ENCODE results near the gene SUCLG1.
A peak's percentile ranks its signal among the peaks of the same experiment; 100 is the strongest.

Gene SUCLG1

GRCh38 chr2:84461310-84461709 lies 2.2 kb upstream of the SUCLG1 start:
- DNase-seq (ENCODE audit: low read depth): no peak

- no peak for DNase-seq (ENCODE audit: low read depth)
These were observed 1.6 kb upstream of the SUCLG1 start for GRCh38 chr2:84460670-84461069.

- no peak for DNase-seq (ENCODE audit: low read depth)
These were observed 907 bp upstream of the SUCLG1 start for GRCh38 chr2:84459944-84460429.

GRCh38 chr2:84458551-84459017 lies 496 bp downstream of the SUCLG1 start:
- DNase-seq (ENCODE audit: low read depth): peak; percentile 5

- no peak for DNase-seq (ENCODE audit: low read depth)
These were observed 1.4 kb downstream of the SUCLG1 start for GRCh38 chr2:84457686-84458085.

- no peak for DNase-seq (ENCODE audit: low read depth)
These were observed 2.9 kb downstream of the SUCLG1 start for GRCh38 chr2:84456156-84456555.

- DNase-seq (ENCODE audit: low read depth): no peak
These were observed 4.5 kb downstream of the SUCLG1 start for GRCh38 chr2:84454581-84454980.

- DNase-seq (ENCODE audit: low read depth): no peak
These were observed 6.5 kb downstream of the SUCLG1 start for GRCh38 chr2:84452624-84453023.

GRCh38 chr2:84451579-84451978 lies 7.5 kb downstream of the SUCLG1 start:
- no peak for DNase-seq (ENCODE audit: low read depth)

- no peak for DNase-seq (ENCODE audit: low read depth)
These were observed 8.5 kb downstream of the SUCLG1 start for GRCh38 chr2:84450288-84451227.

- DNase-seq (ENCODE audit: low read depth): no peak
These were observed 9.4 kb downstream of the SUCLG1 start for GRCh38 chr2:84449711-84450110.

GRCh38 chr2:84449055-84449454 lies 10.0 kb downstream of the SUCLG1 start:
- DNase-seq (ENCODE audit: low read depth): no peak

- DNase-seq (ENCODE audit: low read depth): no peak
These were observed 15.6 kb downstream of the SUCLG1 start for GRCh38 chr2:84443477-84443876.

GRCh38 chr2:84442888-84443287 lies 16.2 kb downstream of the SUCLG1 start:
- DNase-seq (ENCODE audit: low read depth): no peak

GRCh38 chr2:84441505-84441904 lies 17.6 kb downstream of the SUCLG1 start:
- DNase-seq (ENCODE audit: low read depth): no peak

- DNase-seq (ENCODE audit: low read depth): no peak
These were observed 18.0 kb downstream of the SUCLG1 start for GRCh38 chr2:84441036-84441435.

- DNase-seq (ENCODE audit: low read depth): no peak
These were observed 23.6 kb downstream of the SUCLG1 start for GRCh38 chr2:84435345-84436025.

- no peak for DNase-seq (ENCODE audit: low read depth)
These were observed 29.8 kb downstream of the SUCLG1 start for GRCh38 chr2:84429328-84429727.

- no peak for DNase-seq (ENCODE audit: low read depth)
These were observed 31.6 kb downstream of the SUCLG1 start for GRCh38 chr2:84427235-84428138.

GRCh38 chr2:84425310-84425709 lies 33.8 kb downstream of the SUCLG1 start:
- DNase-seq (ENCODE audit: low read depth): no peak

- DNase-seq (ENCODE audit: low read depth): no peak
These were observed 34.9 kb downstream of the SUCLG1 start for GRCh38 chr2:84424152-84424551.

GRCh38 chr2:84421791-84422190 lies 37.3 kb downstream of the SUCLG1 start:
- no peak for DNase-seq (ENCODE audit: low read depth)

Data from T-helper 22 cell (primary cell).